Measurements from ENCODE around the gene KIF2B.

GRCh38 chr17:53797501-53797900 lies 25.2 kb upstream of the KIF2B start:
- no peak for TF ChIP-seq EZH2 (IDR thresholded peaks at IDR 0.05; ENCODE audit: insufficient read depth, poor library complexity, severe bottlenecking)
- TF ChIP-seq EZH2phosphoT487 (IDR thresholded peaks at IDR 0.05; ENCODE audit: insufficient read depth, low read depth): no peak
